Sigmoid colon (tissue), 4 donors: Measurements from ENCODE around the gene C5orf15.

Source experiments
- CTCF ChIP-seq, 4 experiments: fragments of 450-650 bp in 3 of 4; fragments of 200-600 bp in 1 of 4; IDR thresholded peaks; one replicate each; pipeline ENCODE4 v1.5.1; 2016 to 2019; ENCODE audit warnings: antibody characterized with exemption in 4 of 4, mild to moderate bottlenecking in 3 of 4, moderate library complexity in 2 of 4
- EP300 ChIP-seq, 4 donors: sonication (generic); formaldehyde crosslinking; IDR thresholded peaks; one replicate each; pipeline ENCODE4 v1.6.1; 2017; ENCODE audit warnings: antibody characterized with exemption in 4 of 4
- POLR2AphosphoS5 ChIP-seq, 4 donors: sonication (generic); formaldehyde crosslinking; IDR thresholded peaks; one replicate each; pipeline ENCODE4 v1.6.1; 2017; ENCODE audit warnings: antibody characterized with exemption in 4 of 4

DNA sequence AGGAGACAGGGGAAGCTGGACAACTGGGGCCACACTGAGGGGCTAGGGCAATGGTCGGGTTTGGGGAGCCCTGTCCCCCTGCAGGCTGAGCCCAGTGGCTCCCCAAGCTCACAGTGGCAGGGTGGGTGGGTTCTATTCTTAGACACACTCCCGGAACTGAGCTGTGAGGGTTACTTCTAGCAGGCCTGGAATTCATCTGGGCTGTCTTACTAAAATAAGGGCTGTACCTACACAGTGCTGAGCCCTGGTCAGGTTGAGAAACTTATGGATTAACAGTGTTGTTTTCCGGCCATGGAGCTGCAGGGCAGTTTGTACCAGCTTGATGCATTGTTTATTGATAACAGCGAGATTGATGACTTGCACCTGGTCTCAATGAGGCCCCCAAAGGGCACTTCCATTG is 58.8 kb downstream of the C5orf15 start:
- TF ChIP-seq CTCF (IDR thresholded peaks at IDR 0.05) (no peak), EP300 (IDR thresholded peaks at IDR 0.05) (no peak), POLR2AphosphoS5 (IDR thresholded peaks at IDR 0.05) (no peak)
